B cell (primary cell): Measurements from ENCODE around the gene PNN. TPM values are rescaled to one million over a fixed set of nuclear protein-coding genes. Genes with fewer than 3 reads are reported as not detected.

Source experiments
- ATAC-seq: fragments of 200-7000 bp; cut with Tn5 transposase; one replicate; pipeline ENCODE4 v1.10.0; 2021; ENCODE audit warnings: low read depth, mild to moderate bottlenecking, moderate number of reproducible peaks, moderate library complexity
- CTCF ChIA-PET: fragments of 350-600 bp; sonication (Branson Sonifier 250); formaldehyde crosslinking; loops from one replicate; lab custom pipeline; 2021; ENCODE audit warnings: antibody characterized with exemption, inconsistent platforms; lab: Charles Lee
- POLR2A ChIA-PET: fragments of 350-600 bp; sonication (Branson Sonifier 250); formaldehyde crosslinking; loops from one replicate; lab custom pipeline; 2021; ENCODE audit warnings: antibody characterized with exemption; lab: Charles Lee
- DNase-seq: peaks from one replicate; pipeline ENCODE4 v3.0.0; 2013
- H2AFZ ChIP-seq: 2 replicates; pipeline ENCODE4 v1.6.1; 2012; ENCODE audit warnings: mild to moderate bottlenecking, low read depth, low read length; ENCODE audit not compliant: insufficient read depth, poor library complexity, severe bottlenecking
- H3K27ac ChIP-seq, 2 donors: 1 replicate in 1 of 2; 2 replicates in 1 of 2; pipeline ENCODE4 v1.5.1; 2012 to 2013; ENCODE audit warnings: low read length in 2 of 2, mild to moderate bottlenecking in 2 of 2, moderate library complexity in 1 of 2
- H3K27me3 ChIP-seq, 4 experiments: fragments of 200-600 bp in 1 of 4; sonication (generic) in 1 of 4; replicated peaks in 1 of 4; 1 replicate in 2 of 4; 2 replicates in 2 of 4; pipeline versions ENCODE4 v1.6.1 to v1.7.0; 2013 to 2016; ENCODE audit warnings: low read length in 3 of 4, mild to moderate bottlenecking in 2 of 4, mixed read lengths in 1 of 4, moderate library complexity in 1 of 4; ENCODE audit not compliant: insufficient read depth in 4 of 4, control insufficient read depth in 3 of 4; ENCODE audit errors: control extremely low read depth in 1 of 4
- H3K36me3 ChIP-seq, 2 experiments: replicated peaks in 1 of 2; 1 replicate in 1 of 2; 2 replicates in 1 of 2; pipeline versions ENCODE4 v1.6.1 to v1.7.1; 2013; ENCODE audit warnings: low read length in 1 of 2; ENCODE audit not compliant: insufficient read depth in 2 of 2, control insufficient read depth in 1 of 2; ENCODE audit errors: control extremely low read depth in 1 of 2, extremely low read depth in 1 of 2
- H3K4me1 ChIP-seq, 2 donors: fragments of 200-600 bp in 1 of 2; sonication (generic) in 1 of 2; 1 replicate in 1 of 2; 2 replicates in 1 of 2; pipeline versions ENCODE4 v1.5.1 to v1.6.1; 2013 to 2017; ENCODE audit warnings: low read length in 2 of 2; ENCODE audit not compliant: control insufficient read depth in 2 of 2, insufficient read depth in 2 of 2
- H3K4me2 ChIP-seq: replicated peaks from 2 replicates; pipeline ENCODE3; 2012; ENCODE audit warnings: mild to moderate bottlenecking, low read depth, low read length; ENCODE audit not compliant: poor library complexity, severe bottlenecking
- H3K4me3 ChIP-seq, 5 experiments: fragments of 200-600 bp in 1 of 5; sonication (generic) in 1 of 5; 1 replicate in 3 of 5; 2 replicates in 2 of 5; pipeline versions ENCODE4 v1.5.1 to v1.7.0; 2011 to 2016; ENCODE audit warnings: low read length in 4 of 5, mild to moderate bottlenecking in 4 of 5, low read depth in 2 of 5, control low read depth in 1 of 5, moderate library complexity in 1 of 5; ENCODE audit not compliant: insufficient read depth in 1 of 5; ENCODE audit errors: control extremely low read depth in 1 of 5, extremely low read depth in 1 of 5
- H3K79me2 ChIP-seq: fragments of 200-600 bp; sonication (generic); one replicate; pipeline ENCODE4 v1.6.0; 2016; ENCODE audit warnings: low read length; ENCODE audit not compliant: control insufficient read depth, insufficient read depth
- H3K9ac ChIP-seq: fragments of 200-600 bp; sonication (generic); 2 replicates; pipeline ENCODE4 v1.6.1; 2017; ENCODE audit warnings: mild to moderate bottlenecking, low read length, moderate library complexity
- H3K9me3 ChIP-seq, 3 donors: one replicate each; pipeline versions ENCODE4 v1.6.1 to v1.7.1; 2013; ENCODE audit warnings: low read length in 2 of 3; ENCODE audit not compliant: control insufficient read depth in 2 of 3, insufficient read depth in 1 of 3; ENCODE audit errors: control extremely low read depth in 1 of 3
- H4K20me1 ChIP-seq: 2 replicates; pipeline ENCODE4 v1.6.0; 2012; ENCODE audit warnings: mild to moderate bottlenecking, low read length; ENCODE audit not compliant: insufficient read depth, control insufficient read depth, poor library complexity, severe bottlenecking
- H3K27ac Mint-ChIP-seq: one replicate; pipeline ENCODE4 v1.8.0; 2021; ENCODE audit warnings: mixed read lengths
- H3K27me3 Mint-ChIP-seq: one replicate; pipeline ENCODE4 v1.8.0; 2021; ENCODE audit warnings: mixed read lengths
- H3K4me1 Mint-ChIP-seq: one replicate; pipeline ENCODE4 v1.8.0; 2021; ENCODE audit warnings: mixed read lengths
- H3K4me3 Mint-ChIP-seq: one replicate; pipeline ENCODE4 v1.8.0; 2021; ENCODE audit warnings: mixed read lengths
- H3K9me3 Mint-ChIP-seq: one replicate; pipeline ENCODE4 v1.8.0; 2022; ENCODE audit warnings: mixed read lengths; ENCODE audit not compliant: insufficient read depth
- EZH2 ChIP-seq: IDR thresholded peaks from 2 replicates; pipeline ENCODE4 v1.6.1; 2012; ENCODE audit warnings: borderline replicate concordance, low read depth, mild to moderate bottlenecking, moderate library complexity, low read length; ENCODE audit not compliant: insufficient read depth, poor library complexity, severe bottlenecking
- WGBS: methylation state at CpG from one replicate; pipeline ENCODE4 v1.1.5; 2013; ENCODE audit warnings: missing lambda C conversion rate; ENCODE audit not compliant: insufficient coverage; 5-methylcytosine and 5-hydroxymethylcytosine counted together
- intact Hi-C: fragments of 100-400 bp; cut with micrococcal nuclease; formaldehyde crosslinking; loops from one replicate; pipeline ENCODE4 v1.10.0; 2022
- polyA plus RNA-seq: library from polyadenylated mRNA; depleted of rRNA; stranded (reverse); fragments of >200 nt; gene quantifications from 2 replicates; pipeline ENCODE4 v1.2.3, GENCODE V29; 2012
- total RNA-seq, 2 donors: library from RNA; stranded (reverse); fragments of 120-200 nt in 1 of 2; gene quantifications; 1 replicate in 1 of 2; 2 replicates in 1 of 2; pipeline versions ENCODE4 v1.2.3 to v1.2.4, GENCODE V29; 2013 to 2022
- TF ChIP-seq, protein P1 (sequence below): fragments of 200-600 bp; IDR thresholded peaks from one replicate; pipeline ENCODE4 v1.8.0; 2022; ENCODE audit warnings: antibody characterized with exemption, mild to moderate bottlenecking

The PNN gene
- total and polyA plus RNA-seq, 2 donors (not counting 1 experiment from before 2014, with no cell fraction given): 49.7 to 134 TPM

GRCh38 chr14:39184628-39185255, 9.7 kb downstream of the PNN start:
- Histone ChIP-seq H4K20me1 (peaks cover 17% of the 10 kb centered on the region), H3K4me3 (no peak overlapping the region), H3K9ac (no peak overlapping the region), H3K36me3 (peaks cover 27 to 56% of the 10 kb centered on the region in 2 experiments), H2AFZ (no peak overlapping the region), H3K27me3 (no peaks in the 10 kb centered on the region), H3K9me3 (no peaks in the 10 kb centered on the region), H3K4me2 (no peak overlapping the region), H3K79me2 (no peaks in the 10 kb centered on the region), H3K4me1 (no peaks in the 10 kb centered on the region), H3K27ac (no peak overlapping the region)
- intact Hi-C loops: no loop called here
- DNase-seq (no peak), ATAC-seq (no peak)
- no peaks in the 10 kb centered on the region for H3K9me3 Mint-ChIP-seq
- H3K27me3 Mint-ChIP-seq: no peaks in the 10 kb centered on the region
- peaks cover 1% of the 10 kb centered on the region for H3K4me1 Mint-ChIP-seq
- H3K4me3 Mint-ChIP-seq: no peak overlapping the region
- CTCF ChIA-PET: no interaction called here
- H3K27ac Mint-ChIP-seq: no peak overlapping the region
- no peak for TF ChIP-seq EZH2
- TF ChIP-seq, protein P1, sequence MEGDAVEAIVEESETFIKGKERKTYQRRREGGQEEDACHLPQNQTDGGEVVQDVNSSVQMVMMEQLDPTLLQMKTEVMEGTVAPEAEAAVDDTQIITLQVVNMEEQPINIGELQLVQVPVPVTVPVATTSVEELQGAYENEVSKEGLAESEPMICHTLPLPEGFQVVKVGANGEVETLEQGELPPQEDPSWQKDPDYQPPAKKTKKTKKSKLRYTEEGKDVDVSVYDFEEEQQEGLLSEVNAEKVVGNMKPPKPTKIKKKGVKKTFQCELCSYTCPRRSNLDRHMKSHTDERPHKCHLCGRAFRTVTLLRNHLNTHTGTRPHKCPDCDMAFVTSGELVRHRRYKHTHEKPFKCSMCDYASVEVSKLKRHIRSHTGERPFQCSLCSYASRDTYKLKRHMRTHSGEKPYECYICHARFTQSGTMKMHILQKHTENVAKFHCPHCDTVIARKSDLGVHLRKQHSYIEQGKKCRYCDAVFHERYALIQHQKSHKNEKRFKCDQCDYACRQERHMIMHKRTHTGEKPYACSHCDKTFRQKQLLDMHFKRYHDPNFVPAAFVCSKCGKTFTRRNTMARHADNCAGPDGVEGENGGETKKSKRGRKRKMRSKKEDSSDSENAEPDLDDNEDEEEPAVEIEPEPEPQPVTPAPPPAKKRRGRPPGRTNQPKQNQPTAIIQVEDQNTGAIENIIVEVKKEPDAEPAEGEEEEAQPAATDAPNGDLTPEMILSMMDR: no peak
- POLR2A ChIA-PET: no interaction called here
- WGBS: 97% methylated on average over 3 of the region's 4 CpGs

DNA sequence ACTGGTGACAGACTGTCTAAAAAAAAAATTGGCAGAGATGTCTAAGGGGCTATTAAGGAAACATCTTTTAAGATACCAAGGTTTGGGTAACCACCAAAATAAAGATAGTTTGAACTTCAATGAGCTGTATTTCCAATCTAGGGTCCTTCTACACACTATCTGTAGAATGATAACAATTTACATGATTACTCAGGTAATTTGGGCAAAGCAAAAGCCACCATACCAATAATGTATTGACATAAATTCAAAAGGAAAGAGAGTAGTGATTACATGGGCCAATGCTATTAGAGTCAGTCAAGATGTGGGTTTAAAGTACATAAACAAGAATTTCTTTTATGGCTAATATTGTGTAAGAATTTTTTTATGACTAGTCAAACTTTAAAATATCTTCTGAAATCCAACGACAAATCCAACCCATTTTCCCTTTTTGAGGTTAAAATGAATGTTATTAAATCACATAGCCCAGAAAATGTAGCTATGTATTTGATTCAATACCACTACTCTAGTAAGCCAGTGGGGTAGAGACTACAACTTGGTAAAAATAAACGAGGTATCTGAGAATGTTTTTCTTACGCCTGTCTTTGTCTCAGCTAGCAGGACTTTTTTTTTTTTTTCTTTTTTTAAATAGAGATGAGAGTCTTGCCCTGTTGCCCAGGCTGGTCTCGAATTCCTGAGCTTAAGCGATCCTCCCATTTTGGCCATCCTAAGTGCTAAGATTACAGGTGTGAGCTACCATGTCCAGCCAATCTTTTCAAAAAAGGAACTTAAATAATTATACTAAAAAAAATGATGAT, 10.4 kb downstream of the PNN start:
- peaks cover 16% of the 10 kb centered on the region for H4K20me1 ChIP-seq
- TF ChIP-seq, protein P1: no peak
- no peak for TF ChIP-seq EZH2
- 80% methylated on average over 2 of the region's 5 CpGs for WGBS
- Mint-ChIP-seq H3K4me1 (peaks cover 1% of the 10 kb centered on the region), H3K27ac (no peak overlapping the region), H3K9me3 (no peaks in the 10 kb centered on the region), H3K27me3 (no peaks in the 10 kb centered on the region), H3K4me3 (no peak overlapping the region)
- no peaks in the 10 kb centered on the region for H3K4me1 ChIP-seq
- CTCF ChIA-PET: no interaction called here
- no peaks in the 10 kb centered on the region for H3K27me3 ChIP-seq
- H3K4me3 ChIP-seq: no peak overlapping the region
- no peak overlapping the region for H2AFZ ChIP-seq
- no peak overlapping the region for H3K27ac ChIP-seq
- POLR2A ChIA-PET: no interaction called here
- ATAC-seq: no peak
- no peak overlapping the region for H3K4me2 ChIP-seq
- no peak overlapping the region for H3K9ac ChIP-seq
- intact Hi-C loops: no loop called here
- DNase-seq: no peak
- no peaks in the 10 kb centered on the region for H3K79me2 ChIP-seq
- H3K36me3 ChIP-seq: peaks cover 21 to 49% of the 10 kb centered on the region in 2 experiments
- H3K9me3 ChIP-seq: no peaks in the 10 kb centered on the region
